ENCODE data around the gene PTTG1IP. TPM values are rescaled to one million over a fixed set of nuclear protein-coding genes. Genes with fewer than 3 reads are reported as not detected.
"Not testable (repeated sequence)": the region's sequence is repeated elsewhere in the genome, so short reads cannot be mapped to it uniquely, and the experiment has no call there.

PTTG1IP gene
- 239 and 246 TPM in 2 replicates for total RNA-seq (2014; rRNA removed; shearing (Covaris generic))

- peak; percentile 98 for DNase-seq (ENCODE audit: low spot score)
Observed at GRCh38 chr21:44873356-44874239, at the start of gene PTTG1IP. Gene PTTG1IP (minus strand): TSS chr21:44873690. CDS start chr21:44873616, 74 bp downstream.

DNA sequence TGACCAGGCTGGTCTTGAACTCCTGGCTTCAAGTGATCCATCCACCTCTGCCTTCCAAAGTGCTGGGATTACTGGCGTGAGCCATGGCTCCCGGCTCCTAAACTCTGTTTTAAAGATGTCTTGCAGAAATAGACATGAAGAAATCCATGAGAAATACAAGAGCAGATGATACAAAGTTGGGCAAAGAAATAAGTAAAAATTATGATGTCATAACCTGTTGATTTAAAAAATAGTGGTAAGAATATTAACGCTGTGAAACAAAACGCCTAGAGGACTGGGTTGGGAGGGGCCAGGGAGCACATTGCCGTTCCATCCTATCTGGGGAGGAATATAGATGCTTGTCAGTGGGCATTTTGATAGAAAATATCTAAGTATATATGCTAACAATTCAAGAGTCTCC is 48.4 kb upstream of the PTTG1IP start:
- DNase-seq (ENCODE audit: low spot score): no peak

DNA sequence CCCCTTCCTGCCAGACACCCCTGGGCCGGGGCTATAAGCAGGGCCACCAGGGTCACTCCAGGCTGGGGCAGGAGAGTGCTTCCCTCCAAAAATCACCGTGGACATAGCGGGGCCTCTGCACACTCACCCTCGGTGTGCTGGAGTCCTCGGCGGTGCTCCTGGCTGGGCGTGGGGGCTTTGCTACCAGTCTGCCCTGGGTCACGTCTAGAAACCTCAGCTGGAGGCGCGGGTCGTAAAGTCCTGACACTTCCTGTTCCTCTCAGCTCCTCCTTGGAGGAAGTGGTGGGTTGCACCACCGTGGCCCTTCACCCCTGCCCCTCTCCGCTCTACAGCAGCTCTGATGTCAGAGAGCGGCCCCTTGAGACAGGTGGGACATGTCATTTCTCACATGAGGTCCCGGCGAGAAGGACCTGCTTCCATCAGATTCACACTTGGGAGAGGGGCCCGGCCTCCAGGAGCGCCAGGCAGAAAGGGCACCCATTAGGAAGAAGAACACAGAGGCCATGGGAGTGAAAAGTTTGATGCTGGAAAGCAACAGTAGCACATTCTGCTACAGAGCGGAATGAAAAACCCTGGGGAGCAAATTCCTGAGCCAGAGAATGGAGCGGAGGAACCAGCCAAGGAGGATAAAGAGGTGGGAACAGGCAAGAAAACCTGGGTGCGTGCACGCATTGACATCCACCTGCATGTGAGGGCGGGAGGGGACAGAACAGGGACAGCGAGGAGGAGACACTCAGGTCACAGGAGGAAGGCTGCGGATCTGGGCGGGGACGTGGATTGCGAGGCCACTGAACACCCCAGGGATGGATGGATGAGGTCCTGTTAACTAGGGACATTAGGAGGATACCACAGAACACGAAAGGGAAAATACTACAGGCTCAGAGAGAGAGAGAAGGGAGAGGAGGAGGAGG is 47.5 kb upstream of the PTTG1IP start, which contains the start of gene ITGB2:
TSS of gene ITGB2 (minus strand) at position 206 of the 911 bp plus-strand sequence. CDS start 10,117 bp downstream, outside the sequence.
- no peak for DNase-seq (ENCODE audit: low spot score)

DNA sequence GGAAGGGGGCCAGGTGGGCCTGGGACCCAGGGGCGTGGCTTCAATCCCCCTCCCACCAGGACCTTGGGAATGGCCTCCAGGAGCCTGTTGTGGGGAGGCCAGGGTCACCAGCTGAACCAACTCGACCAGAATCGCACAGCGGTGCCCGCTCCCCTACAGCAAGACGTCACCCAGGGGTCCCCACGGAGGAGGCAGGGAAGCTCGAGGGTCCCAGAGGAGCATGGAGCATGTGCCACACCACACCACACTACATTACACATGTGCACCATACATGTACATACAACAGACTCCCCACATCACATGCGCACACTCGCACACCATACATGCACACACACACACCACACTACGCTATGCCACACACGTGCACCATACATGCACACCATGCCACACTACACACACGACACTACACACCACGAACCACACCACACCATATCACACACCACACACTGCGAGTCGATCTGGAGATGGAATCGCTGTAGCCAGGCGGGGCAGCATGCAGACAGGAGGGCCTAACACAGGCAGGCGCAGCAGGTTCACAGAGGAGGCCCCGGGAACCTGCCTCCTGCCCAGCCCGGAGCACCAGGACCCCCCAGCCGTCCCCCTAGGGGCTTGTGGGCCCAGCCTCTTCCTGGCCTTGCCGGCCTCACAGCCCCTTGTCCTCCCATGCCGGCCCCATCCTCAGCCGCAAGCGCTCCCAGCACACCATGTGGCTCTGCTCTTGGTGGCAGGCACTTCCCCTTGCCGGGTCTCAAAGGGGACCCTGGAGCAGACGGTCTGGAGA is 46.6 kb upstream of the PTTG1IP start:
- DNase-seq (ENCODE audit: low spot score): no peak

- DNase-seq (ENCODE audit: low spot score): no peak
Observed at GRCh38 chr21:44919111-44919912, 45.8 kb upstream of the PTTG1IP start.

GRCh38 chr21:44918581-44919033 is 45.1 kb upstream of the PTTG1IP start:
- no peak for DNase-seq (ENCODE audit: low spot score)

DNA sequence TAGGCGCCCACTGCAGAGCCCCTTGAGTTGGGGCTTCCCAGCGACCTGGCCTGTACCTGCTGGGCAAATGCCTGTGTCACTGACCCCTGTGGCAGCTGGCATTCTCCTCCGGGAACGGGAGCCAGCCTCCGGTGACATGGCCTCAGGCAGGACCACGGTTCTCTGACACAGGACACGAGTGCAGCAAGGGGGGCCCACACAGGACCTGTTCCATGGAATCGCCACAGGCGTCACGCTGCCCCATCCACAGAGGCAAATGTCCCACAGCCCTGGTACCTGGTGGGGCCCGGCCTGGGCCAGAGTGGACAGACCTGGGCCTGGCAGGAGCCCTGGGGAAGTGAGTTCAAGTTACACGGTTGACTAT is 44.6 kb upstream of the PTTG1IP start:
- DNase-seq (ENCODE audit: low spot score): no peak

DNA sequence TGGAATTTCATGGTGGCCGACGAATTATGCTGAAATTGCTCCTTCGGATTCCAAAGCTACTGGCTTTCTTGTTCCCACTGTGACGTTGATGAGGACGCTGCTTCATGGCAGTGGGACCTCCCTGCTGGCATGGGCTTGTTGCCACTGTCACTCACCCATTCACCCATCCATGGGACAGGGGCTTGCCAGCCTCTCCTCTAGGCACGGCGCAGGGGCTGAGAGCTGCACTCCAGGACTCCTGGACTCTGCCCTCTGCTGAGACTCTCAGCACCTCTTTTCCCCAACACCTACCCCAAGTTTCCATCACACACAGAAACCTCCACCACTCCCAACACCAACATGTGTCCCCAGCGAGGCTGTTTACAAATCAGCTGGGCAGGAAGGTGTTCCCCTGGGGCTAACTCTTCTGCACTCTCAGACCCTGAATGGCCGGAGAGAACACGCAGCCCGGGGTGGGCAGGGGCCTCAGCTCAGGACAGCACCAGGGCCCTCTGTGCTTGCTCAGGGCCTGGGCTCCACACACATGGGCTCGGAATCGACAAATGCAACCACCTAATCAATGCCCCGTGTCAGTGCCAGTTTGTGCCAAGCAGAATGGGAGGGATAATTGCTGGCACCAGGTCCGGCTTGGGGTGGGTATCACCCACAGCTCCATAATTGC is 44.1 kb upstream of the PTTG1IP start:
- no peak for DNase-seq (ENCODE audit: low spot score)

DNA sequence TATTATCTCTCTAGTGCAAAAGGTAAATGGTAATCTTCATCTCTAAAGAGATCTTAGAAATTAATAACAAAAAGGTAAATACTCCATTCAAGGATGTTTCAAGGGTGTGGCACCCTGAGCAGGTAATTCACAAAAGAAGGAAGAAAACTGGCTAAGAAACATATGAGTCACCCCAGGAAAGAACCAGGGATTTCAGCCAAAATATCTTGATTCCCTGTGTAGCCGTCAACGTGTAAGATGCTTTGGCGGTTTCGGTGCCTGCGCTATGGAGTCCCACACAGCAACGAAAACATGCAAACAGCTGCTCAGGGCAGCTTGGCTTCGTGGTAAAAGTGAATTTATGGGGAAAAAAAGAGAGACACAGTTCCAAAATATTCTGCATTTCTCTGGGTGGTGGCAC is 43.5 kb upstream of the PTTG1IP start:
- no peak for DNase-seq (ENCODE audit: low spot score)

DNA sequence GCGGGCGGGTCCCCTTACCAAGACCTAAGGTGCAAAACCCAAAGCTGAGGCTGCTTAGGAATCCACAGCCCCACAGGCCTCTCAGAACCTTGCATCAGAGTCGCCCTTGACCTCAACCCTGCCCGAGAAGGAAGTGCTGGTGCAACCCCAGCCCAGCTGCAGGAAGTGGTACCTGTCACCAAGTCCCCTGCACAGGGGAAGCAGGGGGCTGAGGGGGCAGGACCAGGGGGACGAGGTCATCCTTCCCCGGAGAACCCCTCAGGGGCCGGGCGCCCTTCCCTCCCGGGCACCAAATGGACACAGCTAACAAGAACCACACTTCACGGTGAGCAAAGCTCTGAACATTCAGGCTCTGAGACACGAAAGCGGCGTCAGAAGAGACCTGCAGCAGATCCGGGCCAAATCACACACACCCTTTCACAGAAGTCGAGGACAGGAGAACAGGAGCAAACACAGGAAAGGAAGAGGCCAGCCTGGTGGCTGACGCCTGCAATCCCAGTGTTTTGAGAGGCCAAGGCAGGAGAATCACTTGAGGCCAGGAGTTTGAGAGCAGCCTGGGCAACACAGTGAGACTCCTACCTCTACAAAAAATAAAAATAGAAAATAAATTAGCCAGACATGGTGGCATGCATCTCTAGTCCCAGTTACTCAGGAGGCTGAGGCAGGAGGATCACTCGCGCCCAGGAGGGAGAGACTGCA is 40.8 kb upstream of the PTTG1IP start:
- no peak for DNase-seq (ENCODE audit: low spot score)

- no peak for DNase-seq (ENCODE audit: low spot score)
Observed at GRCh38 chr21:44913425-44914175, 40.1 kb upstream of the PTTG1IP start.

- DNase-seq (ENCODE audit: low spot score): not testable (repeated sequence)
Observed at GRCh38 chr21:44912506-44913412, 39.3 kb upstream of the PTTG1IP start.

GRCh38 chr21:44912158-44912473 is 38.6 kb upstream of the PTTG1IP start:
- no peak for DNase-seq (ENCODE audit: low spot score)

GRCh38 chr21:44911384-44912157 is 38.1 kb upstream of the PTTG1IP start:
- peak; percentile 64 for DNase-seq (ENCODE audit: low spot score)

DNA sequence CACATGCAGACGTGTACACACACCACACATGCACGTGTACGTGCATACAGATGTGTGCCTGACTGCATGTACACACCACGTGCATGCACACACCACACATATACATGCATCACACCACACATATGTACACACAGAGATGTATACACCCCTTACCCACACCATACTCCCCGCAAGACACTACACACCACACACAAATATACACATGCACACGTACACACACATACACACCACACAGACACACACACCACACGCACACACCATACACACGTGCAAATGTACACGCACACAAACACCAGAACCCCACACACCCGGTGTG is 37.5 kb upstream of the PTTG1IP start:
- no peak for DNase-seq (ENCODE audit: low spot score)

DNA sequence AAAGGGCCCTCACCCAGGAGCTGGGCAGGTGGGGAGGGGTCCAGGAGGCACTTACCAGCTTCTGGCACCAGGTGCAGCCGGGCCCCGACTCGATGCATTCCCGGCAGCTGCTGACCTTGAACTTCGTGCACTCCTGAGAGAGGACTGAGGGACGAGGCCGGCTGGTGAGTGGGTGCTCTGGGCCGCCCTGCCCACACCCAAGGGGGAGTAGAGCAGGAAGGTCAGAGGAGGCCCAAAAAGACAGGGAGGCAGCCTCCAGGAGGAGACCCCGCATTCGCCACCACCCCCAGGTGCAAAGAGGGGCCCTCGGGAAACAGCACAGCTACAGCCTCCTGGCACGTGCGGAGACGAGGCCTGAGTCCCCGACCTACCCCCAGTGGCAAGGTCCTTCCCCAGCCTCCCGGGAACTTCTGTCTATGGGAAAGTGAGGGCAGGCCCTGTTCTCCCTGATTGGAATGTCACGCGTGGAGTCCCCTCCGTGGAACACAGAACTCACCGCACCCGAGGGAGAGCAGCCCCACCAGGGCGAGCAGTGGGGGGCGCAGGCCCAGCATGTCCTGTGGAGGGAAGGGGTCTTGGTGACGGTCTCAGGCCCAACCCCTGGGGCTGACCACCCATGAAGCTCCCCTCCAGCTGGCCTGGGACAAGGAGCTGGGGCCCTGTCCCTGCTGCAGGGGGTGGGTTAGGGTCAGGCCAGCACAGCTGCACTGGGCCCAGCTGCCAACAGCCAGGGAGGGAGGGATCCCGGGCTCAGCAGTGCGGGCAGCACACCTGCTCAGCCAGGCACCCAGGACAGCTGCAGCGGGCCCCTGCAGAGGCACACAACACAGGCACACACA is 37.0 kb upstream of the PTTG1IP start:
- DNase-seq (ENCODE audit: low spot score): no peak

Data from H4 (cell line).